Amniotic stem cell (primary cell): ENCODE measurements around the gene CLCNKB.

Experiments
- DNase-seq: peaks from one replicate; lab custom pipeline; 2025; lab: John Stamatoyannopoulos, UW

CLCNKB gene

GRCh38 chr1:16076031-16076864 lies 32.7 kb downstream of the CLCNKB start:
- DNase-seq: peak; percentile 42

- peak; percentile 49 for DNase-seq
Measured at GRCh38 chr1:16076865-16077238, 33.3 kb downstream of the CLCNKB start.

- no peak for DNase-seq
Measured at GRCh38 chr1:16077406-16078245, 34.0 kb downstream of the CLCNKB start.

- peak; percentile 60 for DNase-seq
Measured at GRCh38 chr1:16078925-16079656, 35.5 kb downstream of the CLCNKB start.

- DNase-seq: no peak
Measured at GRCh38 chr1:16080422-16081150, 37.0 kb downstream of the CLCNKB start.

GRCh38 chr1:16081636-16082035 lies 38.1 kb downstream of the CLCNKB start:
- no peak for DNase-seq

- DNase-seq: no peak
Measured at GRCh38 chr1:16082283-16083038, 38.9 kb downstream of the CLCNKB start.

GRCh38 chr1:16083486-16083885 lies 39.9 kb downstream of the CLCNKB start:
- no peak for DNase-seq

- DNase-seq: no peak
Measured at GRCh38 chr1:16085522-16085921, 41.9 kb downstream of the CLCNKB start.

GRCh38 chr1:16087733-16088132 lies 44.2 kb downstream of the CLCNKB start:
- DNase-seq: no peak

- DNase-seq: no peak
Measured at GRCh38 chr1:16088351-16088911, 44.8 kb downstream of the CLCNKB start.

GRCh38 chr1:16088996-16089395 lies 45.4 kb downstream of the CLCNKB start:
- peak; percentile 91 for DNase-seq

GRCh38 chr1:16090076-16090826 lies 46.7 kb downstream of the CLCNKB start:
- DNase-seq: no peak

GRCh38 chr1:16091296-16091695 lies 47.7 kb downstream of the CLCNKB start:
- no peak for DNase-seq

GRCh38 chr1:16092097-16092922 lies 48.7 kb downstream of the CLCNKB start:
- no peak for DNase-seq

- DNase-seq: no peak
Measured at GRCh38 chr1:16092923-16093511, 49.4 kb downstream of the CLCNKB start.

- no peak for DNase-seq
Measured at GRCh38 chr1:16093611-16094010, 50.0 kb downstream of the CLCNKB start.

GRCh38 chr1:16094453-16095158 lies 51.0 kb downstream of the CLCNKB start:
- DNase-seq: no peak
